GM12872 (cell line): ENCODE measurements around the gene UMODL1.

ENCODE experiments used
- CTCF ChIP-seq: IDR thresholded peaks from 3 replicates; pipeline ENCODE4 v1.5.1; 2011; ENCODE audit warnings: low read depth, mild to moderate bottlenecking, low read length, moderate library complexity; ENCODE audit not compliant: insufficient read depth

Gene UMODL1

GRCh38 chr21:42097274-42097673, 26.2 kb downstream of the UMODL1 start:
- TF ChIP-seq CTCF: no peak

GRCh38 chr21:42097860-42098454, 26.8 kb downstream of the UMODL1 start:
- no peak for TF ChIP-seq CTCF

DNA sequence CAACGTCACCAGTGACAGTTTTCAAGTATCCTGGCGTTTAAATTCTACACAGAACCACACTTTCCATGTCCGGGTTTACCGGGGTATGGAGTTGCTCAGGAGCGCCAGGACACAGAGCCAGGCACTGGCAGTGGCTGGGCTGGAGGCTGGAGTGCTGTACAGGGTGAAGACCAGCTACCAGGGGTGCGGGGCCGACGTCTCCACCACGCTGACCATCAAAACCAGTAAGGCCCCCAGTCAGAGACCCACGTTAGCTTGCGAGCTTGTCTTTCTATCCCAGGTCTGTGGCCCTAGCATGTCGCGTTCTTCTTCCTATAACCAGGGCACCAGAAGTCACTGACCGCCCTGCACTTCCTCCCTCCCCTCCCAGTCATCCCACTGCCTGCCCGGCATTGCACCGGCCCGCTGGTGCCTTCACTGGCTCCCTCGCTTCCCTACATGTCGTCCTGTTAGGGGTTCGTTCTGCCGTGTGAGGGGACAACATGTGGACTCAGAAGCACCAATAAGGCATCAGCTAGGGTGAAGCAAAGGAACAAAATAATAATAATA, 27.9 kb downstream of the UMODL1 start:
- TF ChIP-seq CTCF: no peak

- no peak for TF ChIP-seq CTCF
These were observed 30.1 kb downstream of the UMODL1 start for GRCh38 chr21:42101246-42101645.

GRCh38 chr21:42102076-42102475, 31.0 kb downstream of the UMODL1 start:
- TF ChIP-seq CTCF: no peak

DNA sequence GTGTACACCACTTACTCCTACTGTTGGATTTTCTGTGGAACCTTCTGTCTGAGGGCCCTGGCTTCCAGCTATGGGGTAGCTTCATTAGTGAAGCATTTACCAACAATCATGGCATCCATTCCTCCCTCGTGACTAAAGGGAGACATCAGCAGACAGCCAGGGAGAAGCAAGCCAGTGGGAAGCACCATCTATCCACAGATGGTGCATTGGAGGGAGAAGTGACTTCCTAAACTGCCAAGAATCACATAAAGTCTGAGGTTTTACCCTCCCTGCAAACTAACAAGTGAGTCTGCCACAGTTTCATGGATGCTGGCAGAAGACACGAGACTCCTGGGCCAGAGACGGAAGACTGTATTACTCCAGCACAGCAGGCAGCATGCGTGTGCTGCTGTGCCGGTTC, 31.4 kb downstream of the UMODL1 start:
- no peak for TF ChIP-seq CTCF

- no peak for TF ChIP-seq CTCF
These were observed 31.9 kb downstream of the UMODL1 start for GRCh38 chr21:42102991-42103390.
